GM18505 (cell line): ENCODE data around the gene NUP98.

Experiments used
- ATAC-seq: cut with Tn5 transposase; IDR thresholded peaks from one replicate; pipeline ENCODE4 v1.9.1; 2021; ENCODE audit not compliant: unreplicated experiment
- POLR2A ChIP-seq: IDR thresholded peaks from 4 replicates; pipeline ENCODE4 v1.6.1; 2011; ENCODE audit warnings: borderline replicate concordance; ENCODE audit not compliant: insufficient read depth, insufficient read length; ENCODE audit errors: extremely low read depth

NUP98 gene

DNA sequence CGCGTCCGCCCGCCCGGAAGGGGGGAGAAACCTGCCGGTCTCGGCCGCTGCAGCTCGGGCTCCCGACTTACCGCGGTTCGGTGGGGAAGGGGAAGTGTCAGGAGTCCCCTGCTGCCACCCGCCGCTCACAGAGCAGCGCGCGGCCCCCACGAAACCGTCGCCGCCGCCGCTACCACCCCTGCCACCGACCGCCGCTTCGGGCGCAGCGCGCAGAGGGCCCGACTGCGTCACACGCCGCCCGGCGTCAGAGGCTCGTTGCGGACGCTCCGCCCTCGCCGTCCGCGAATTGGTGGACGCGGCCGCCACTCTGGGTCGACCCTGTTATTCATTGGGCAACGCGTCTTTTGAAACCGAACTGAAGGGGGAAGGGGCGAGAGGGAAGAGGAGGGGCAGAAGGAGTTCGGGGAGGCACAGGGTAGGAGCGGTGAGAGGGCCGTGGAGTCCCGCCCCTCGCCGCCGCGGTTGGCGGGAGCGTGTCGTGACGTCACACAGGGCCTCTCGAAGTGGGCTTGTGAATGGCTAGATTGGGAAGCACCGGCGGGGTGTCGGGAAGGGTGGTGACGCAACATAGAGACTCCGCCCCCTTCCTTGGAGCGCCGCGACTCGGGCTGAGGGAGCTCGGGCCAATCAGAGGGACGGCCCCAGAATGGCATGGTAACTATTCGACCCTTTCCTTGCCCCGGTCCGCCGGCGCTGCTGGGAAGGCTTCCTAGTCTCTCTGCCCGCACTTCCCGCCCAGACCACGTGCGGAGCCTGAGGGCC, at the start of gene NUP98:
TSS of gene NUP98 (minus strand) at position 226 of the 762 bp plus-strand sequence. CDS start 15,437 bp downstream, outside the sequence.
- TF ChIP-seq POLR2A: peak; percentile 89
- peak; percentile 90 for ATAC-seq

DNA sequence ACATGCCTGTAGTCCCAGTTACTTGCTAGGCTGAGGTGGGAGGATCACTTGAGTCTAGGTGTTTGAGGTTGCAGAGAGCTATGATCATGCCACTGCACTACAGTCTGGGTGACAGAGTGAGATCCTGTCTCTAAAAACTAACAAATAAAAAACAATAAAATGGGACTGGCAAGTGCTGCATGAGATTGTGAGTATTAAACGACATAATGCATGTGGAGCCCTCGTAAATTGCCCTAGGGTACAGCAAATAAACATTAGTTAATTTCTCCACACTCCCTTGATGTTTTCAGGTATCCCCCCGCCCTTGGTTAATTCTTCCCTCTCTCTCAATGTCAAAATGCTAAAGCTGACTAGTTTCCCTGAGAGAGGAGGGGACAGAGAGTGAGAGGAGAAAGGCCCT, 48.3 kb upstream of the NUP98 start:
- ATAC-seq: no peak
- TF ChIP-seq POLR2A: no peak

DNA sequence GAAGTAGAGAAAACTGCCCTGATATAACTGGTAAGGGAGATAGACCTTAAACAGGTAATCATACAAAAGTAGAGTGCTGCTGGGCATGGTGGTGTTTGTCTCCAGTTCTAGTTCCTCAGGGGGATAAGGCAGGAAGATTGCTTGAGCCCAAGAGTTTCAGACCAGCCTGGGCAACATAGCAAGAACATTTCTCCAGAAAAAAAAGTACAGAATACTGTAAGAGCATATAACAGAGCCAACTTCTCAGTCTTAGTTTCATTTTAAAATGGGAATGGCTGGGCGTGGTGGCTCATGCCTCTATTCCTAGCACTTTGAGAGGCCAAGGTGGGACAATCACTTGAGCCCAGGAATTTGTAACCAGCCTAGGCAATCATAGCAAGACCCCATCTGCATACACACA, 47.9 kb upstream of the NUP98 start:
- no peak for ATAC-seq
- TF ChIP-seq POLR2A: no peak

DNA sequence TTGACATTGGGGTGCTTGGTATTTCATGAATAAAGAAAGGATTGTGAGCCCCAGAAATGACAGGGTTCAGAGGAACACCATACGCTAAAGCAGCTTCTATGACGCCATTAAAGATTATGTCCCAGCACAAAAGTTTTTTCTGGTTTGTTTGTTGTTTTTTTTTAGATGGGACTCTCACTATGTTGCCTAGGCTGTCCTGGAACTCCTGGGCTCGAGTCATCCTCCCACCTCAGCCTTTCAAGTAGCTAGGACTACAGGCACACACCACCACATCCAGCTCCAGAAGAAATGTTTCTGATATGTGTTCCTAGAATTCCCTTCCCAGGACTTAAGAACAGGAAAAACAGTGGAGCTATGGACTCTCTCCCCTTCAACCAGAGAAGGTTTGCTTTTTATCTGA, 46.0 kb upstream of the NUP98 start:
- no peak for TF ChIP-seq POLR2A
- no peak for ATAC-seq

DNA sequence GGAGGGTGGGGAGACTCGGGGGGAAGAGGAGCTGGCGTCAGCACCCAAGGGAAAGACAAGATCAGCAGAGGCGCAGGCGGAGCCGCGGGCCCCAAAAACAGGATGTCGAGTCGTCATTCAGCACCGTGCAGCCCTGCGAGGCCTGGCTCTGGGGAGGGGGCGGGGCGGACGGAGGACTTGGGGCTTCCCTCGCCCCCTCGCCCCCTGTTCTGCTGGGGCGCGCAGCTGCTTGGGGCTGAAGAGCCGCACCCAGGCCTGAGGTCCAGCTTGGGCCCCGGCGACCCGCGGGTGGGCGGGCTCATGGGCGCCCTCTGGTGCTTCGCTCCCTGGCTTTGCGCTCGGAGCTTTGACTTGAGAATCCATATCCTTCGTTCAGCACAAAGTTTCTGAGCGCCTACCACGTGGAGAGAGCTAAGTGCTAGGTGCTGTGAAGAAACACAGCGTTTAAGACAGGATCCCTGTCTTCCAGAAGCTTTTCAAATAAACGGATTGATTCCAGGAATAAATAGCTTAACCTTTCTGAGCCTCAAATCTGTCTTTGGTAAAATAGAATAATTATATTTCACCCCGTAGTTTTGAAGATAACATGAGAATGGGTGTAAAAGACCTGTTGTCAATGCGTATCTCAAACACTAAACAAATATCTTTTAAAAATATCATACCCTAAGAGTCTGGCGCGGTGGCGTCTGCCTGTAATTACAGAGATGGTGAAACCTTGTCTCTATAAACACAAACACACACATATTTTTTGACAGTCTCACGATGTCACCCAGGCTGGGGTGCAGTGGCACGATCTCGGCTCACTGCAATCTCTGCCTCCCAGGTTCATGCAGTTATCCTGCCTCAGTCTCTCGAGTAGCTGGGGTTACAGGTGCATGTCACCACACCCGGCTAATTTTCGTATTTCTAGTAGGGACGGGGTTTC, 44.3 kb upstream of the NUP98 start:
- peak; percentile 51 for TF ChIP-seq POLR2A
- ATAC-seq: peak; percentile 55

- peak; percentile 66 for TF ChIP-seq POLR2A
- peak; percentile 43 for ATAC-seq
Measured at GRCh38 chr11:3840870-3841425, 43.6 kb upstream of the NUP98 start, which contains the start of gene RHOG. RHOG (minus strand) TSS chr11:3840959; CDS start chr11:3828138, 12,821 bp downstream.

DNA sequence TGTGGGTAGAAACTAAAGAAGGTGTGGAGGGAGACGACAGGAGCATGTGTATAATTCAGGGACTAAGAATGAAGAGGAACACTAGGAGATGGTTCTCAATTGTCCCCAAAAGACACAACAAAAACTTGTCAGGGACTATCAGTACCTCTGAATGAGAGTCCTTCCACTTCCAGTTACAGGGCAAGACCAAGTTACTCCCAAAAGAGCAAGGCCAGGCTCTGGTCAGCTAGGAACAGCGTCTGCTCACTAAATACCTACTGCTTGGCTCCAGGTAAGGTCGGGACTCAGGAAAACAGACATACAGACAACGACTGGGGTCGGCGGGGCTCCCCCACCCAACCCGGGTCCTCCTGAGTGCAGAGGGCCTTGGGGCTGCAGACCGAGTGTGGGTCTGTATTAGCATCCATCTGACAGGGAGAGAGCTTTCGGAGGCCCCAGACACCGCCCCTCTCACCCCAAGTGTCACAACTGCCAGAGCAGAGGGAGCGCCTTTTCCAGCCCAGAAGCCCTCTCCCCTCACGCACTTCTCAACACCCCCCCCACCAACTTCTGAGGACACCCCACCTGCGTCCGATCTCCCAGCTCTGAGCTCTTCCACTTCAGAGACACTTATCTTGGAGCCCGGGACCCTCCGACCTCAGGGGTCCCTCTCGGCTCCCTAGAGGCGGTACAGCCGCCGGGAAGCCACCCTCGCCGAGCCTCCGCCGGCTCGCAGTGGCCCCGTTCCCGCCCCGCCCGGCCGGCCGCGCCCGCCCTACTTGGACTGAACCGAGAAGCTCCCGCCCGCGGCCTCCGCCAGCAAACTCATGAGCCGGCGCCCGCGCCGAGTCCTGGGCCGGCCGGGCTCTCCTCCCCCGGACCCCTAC, 42.9 kb upstream of the NUP98 start:
- no peak for TF ChIP-seq POLR2A
- ATAC-seq: peak; percentile 2

- no peak for ATAC-seq
- TF ChIP-seq POLR2A: no peak
Measured at GRCh38 chr11:3838504-3838903, 41.1 kb upstream of the NUP98 start.

DNA sequence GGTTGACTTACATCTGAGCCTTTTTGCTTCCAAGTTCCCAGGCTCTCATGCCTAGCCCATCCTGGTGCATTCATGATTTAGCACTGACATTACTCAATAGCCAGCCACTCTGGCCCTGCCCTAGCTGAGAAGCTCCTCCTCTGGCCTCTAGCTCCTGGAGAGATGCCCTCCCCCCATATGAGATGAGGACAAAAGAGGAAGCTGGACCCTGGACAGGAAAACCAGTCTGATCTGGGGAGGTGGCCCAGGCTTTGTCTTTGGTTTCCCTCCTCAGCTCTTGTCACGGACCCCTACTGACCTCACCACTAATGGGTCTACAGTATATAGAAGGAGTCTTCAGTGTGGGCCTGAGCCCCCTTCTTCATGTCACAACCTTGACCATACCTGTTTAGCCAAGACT, 40.4 kb upstream of the NUP98 start:
- no peak for TF ChIP-seq POLR2A

GRCh38 chr11:3836903-3837302, 39.5 kb upstream of the NUP98 start:
- no peak for ATAC-seq
- peak; percentile 31 for TF ChIP-seq POLR2A

More for the DNA sequence above, 40.4 kb upstream of the NUP98 start:
- no peak for ATAC-seq

DNA sequence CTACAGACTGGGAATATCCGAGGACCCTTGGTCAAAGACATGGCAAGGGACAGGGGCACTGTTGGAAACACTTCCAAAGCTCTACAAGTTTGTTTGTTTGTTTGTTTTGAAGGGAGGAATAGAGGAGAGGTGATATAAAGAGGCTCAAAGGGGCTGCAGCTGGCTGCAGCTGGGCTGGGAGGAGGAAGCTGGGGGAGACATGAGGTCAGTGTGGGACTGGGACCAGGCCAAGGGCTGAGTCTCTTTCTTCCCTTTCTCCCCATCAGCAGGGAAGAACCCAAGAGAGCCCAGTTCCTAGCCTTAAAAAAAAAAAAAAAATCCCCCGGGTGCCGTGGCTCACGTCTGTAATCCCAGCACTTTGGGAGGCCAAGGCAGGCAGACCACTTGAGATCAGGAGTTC, 38.4 kb upstream of the NUP98 start:
- TF ChIP-seq POLR2A: no peak

DNA sequence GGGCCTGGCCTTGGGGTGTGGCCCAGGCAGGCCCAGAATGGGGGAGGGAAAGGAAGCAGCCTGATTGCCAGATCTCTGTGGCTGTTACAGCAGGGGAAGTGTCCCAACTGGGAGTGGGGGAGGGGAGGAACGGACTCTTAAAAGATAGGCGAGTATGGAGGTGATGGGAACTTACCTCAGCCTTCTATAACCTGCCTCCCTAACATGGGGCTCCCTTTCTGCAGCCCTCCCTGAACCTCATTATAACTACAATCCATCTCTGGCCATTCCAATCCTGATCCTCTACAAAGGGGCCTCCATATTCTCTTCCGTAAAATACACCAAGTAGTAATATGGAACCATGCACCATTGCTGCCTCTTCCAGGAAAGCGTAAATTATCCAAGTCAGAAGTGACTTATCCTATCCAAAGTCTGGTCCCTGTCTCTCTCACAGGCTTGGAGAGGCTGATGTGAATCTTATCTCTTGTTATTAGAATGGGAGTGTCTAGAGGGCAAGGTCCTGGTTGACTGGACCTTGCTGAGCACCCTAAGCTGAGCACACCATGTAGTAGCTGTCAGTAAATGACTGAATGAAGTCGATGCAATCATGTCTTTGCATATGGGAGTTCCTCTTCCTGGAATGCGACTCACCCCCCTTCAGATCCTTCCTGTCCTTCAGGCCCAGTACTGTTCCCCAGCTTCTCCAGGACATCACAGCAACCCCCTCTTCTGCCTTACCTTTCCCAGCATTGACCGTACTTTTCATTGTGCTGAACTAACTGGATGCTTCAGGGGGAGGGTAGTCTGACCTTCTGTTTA, 37.5 kb upstream of the NUP98 start:
- no peak for TF ChIP-seq POLR2A
- ATAC-seq: no peak

More for the DNA sequence above, 38.4 kb upstream of the NUP98 start:
- ATAC-seq: no peak

GRCh38 chr11:3834349-3834663, 37.0 kb upstream of the NUP98 start:
- no peak for TF ChIP-seq POLR2A
- ATAC-seq: no peak

DNA sequence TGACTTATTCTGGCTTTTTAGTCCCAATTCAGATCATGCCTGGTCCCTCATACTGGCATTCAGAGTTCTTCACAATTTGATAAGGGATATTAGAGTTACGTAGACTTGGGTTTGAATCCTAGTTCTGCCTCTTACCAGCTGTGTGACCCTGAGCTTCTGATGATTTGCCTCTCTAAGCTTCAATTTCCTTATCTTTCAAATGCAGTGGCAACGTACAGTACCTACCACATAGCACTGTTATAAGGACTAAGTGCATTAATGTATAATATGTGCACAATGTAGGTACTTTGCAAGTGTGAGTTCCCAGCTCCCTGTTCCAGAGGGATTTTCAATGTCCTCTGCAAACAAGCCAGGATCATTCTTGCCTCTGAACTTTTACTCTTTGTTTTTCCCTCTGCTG, 36.1 kb upstream of the NUP98 start:
- no peak for TF ChIP-seq POLR2A
- no peak for ATAC-seq
